Measurements from ENCODE around the gene SPON1.

Gene SPON1

GRCh38 chr11:13944911-13945425 lies 17.6 kb upstream of the SPON1 start:
- peaks cover 19% of the 10 kb centered on the region for H3K4me1 ChIP-seq (ENCODE audit: control insufficient read depth, insufficient read depth, low read length)
- H3K9ac ChIP-seq (ENCODE audit: low read length): no peak overlapping the region
- no peaks in the 10 kb centered on the region for H3K9me3 ChIP-seq (ENCODE audit: control insufficient read depth, low read length)
- no peak for DNase-seq (ENCODE audit: low read depth)
- no peak overlapping the region for H3K4me3 ChIP-seq (ENCODE audit: low read length)
- H3K27me3 ChIP-seq (replicated peaks; ENCODE audit: control insufficient read depth, insufficient read depth, low read length): no peaks in the 10 kb centered on the region
- no peaks in the 10 kb centered on the region for H3K36me3 ChIP-seq (ENCODE audit: control insufficient read depth, insufficient read depth, low read length, severe bottlenecking)

GRCh38 chr11:13947379-13947778 lies 15.1 kb upstream of the SPON1 start:
- Histone ChIP-seq H3K4me1 (ENCODE audit: control insufficient read depth, insufficient read depth, low read length) (peaks cover 12% of the 10 kb centered on the region), H3K36me3 (ENCODE audit: control insufficient read depth, insufficient read depth, low read length, severe bottlenecking) (no peaks in the 10 kb centered on the region), H3K9me3 (ENCODE audit: control insufficient read depth, low read length) (no peaks in the 10 kb centered on the region), H3K27me3 (replicated peaks; ENCODE audit: control insufficient read depth, insufficient read depth, low read length) (no peaks in the 10 kb centered on the region), H3K4me3 (ENCODE audit: low read length) (no peak overlapping the region), H3K9ac (ENCODE audit: low read length) (no peak overlapping the region)
- DNase-seq (ENCODE audit: low read depth): no peak

GRCh38 chr11:13949876-13950275 lies 12.6 kb upstream of the SPON1 start:
- Histone ChIP-seq H3K9me3 (ENCODE audit: control insufficient read depth, low read length) (no peaks in the 10 kb centered on the region), H3K9ac (ENCODE audit: low read length) (no peak overlapping the region), H3K27me3 (replicated peaks; ENCODE audit: control insufficient read depth, insufficient read depth, low read length) (no peaks in the 10 kb centered on the region), H3K4me1 (ENCODE audit: control insufficient read depth, insufficient read depth, low read length) (no peaks in the 10 kb centered on the region), H3K36me3 (ENCODE audit: control insufficient read depth, insufficient read depth, low read length, severe bottlenecking) (no peaks in the 10 kb centered on the region), H3K4me3 (ENCODE audit: low read length) (no peak overlapping the region)
- no peak for DNase-seq (ENCODE audit: low read depth)

GRCh38 chr11:13952221-13952620 lies 10.3 kb upstream of the SPON1 start:
- no peak overlapping the region for H3K4me3 ChIP-seq (ENCODE audit: low read length)
- DNase-seq (ENCODE audit: low read depth): no peak
- no peaks in the 10 kb centered on the region for H3K4me1 ChIP-seq (ENCODE audit: control insufficient read depth, insufficient read depth, low read length)
- no peaks in the 10 kb centered on the region for H3K36me3 ChIP-seq (ENCODE audit: control insufficient read depth, insufficient read depth, low read length, severe bottlenecking)
- no peaks in the 10 kb centered on the region for H3K27me3 ChIP-seq (replicated peaks; ENCODE audit: control insufficient read depth, insufficient read depth, low read length)
- H3K9me3 ChIP-seq (ENCODE audit: control insufficient read depth, low read length): no peaks in the 10 kb centered on the region
- H3K9ac ChIP-seq (ENCODE audit: low read length): no peak overlapping the region

GRCh38 chr11:13952668-13953067 lies 9.9 kb upstream of the SPON1 start:
- Histone ChIP-seq H3K36me3 (ENCODE audit: control insufficient read depth, insufficient read depth, low read length, severe bottlenecking) (no peaks in the 10 kb centered on the region), H3K9ac (ENCODE audit: low read length) (no peak overlapping the region), H3K4me1 (ENCODE audit: control insufficient read depth, insufficient read depth, low read length) (no peaks in the 10 kb centered on the region), H3K9me3 (ENCODE audit: control insufficient read depth, low read length) (no peaks in the 10 kb centered on the region), H3K4me3 (ENCODE audit: low read length) (no peak overlapping the region), H3K27me3 (replicated peaks; ENCODE audit: control insufficient read depth, insufficient read depth, low read length) (no peaks in the 10 kb centered on the region)
- DNase-seq (ENCODE audit: low read depth): no peak

- no peak for DNase-seq (ENCODE audit: low read depth)
- no peaks in the 10 kb centered on the region for H3K27me3 ChIP-seq (replicated peaks; ENCODE audit: control insufficient read depth, insufficient read depth, low read length)
Observed at GRCh38 chr11:13954591-13954990, 7.9 kb upstream of the SPON1 start.

GRCh38 chr11:13955971-13956421 lies 6.5 kb upstream of the SPON1 start:
- Histone ChIP-seq H3K4me3 (ENCODE audit: low read length) (no peak overlapping the region), H3K27me3 (replicated peaks; ENCODE audit: control insufficient read depth, insufficient read depth, low read length) (no peaks in the 10 kb centered on the region), H3K4me1 (ENCODE audit: control insufficient read depth, insufficient read depth, low read length) (no peaks in the 10 kb centered on the region), H3K36me3 (ENCODE audit: control insufficient read depth, insufficient read depth, low read length, severe bottlenecking) (no peaks in the 10 kb centered on the region), H3K9me3 (ENCODE audit: control insufficient read depth, low read length) (no peaks in the 10 kb centered on the region), H3K9ac (ENCODE audit: low read length) (no peak overlapping the region)
- peak; percentile 89 for DNase-seq (ENCODE audit: low read depth)

More at GRCh38 chr11:13954591-13954990, 7.9 kb upstream of the SPON1 start:
- H3K36me3 ChIP-seq (ENCODE audit: control insufficient read depth, insufficient read depth, low read length, severe bottlenecking): no peaks in the 10 kb centered on the region
- H3K9ac ChIP-seq (ENCODE audit: low read length): no peak overlapping the region
- H3K9me3 ChIP-seq (ENCODE audit: control insufficient read depth, low read length): no peaks in the 10 kb centered on the region
- no peaks in the 10 kb centered on the region for H3K4me1 ChIP-seq (ENCODE audit: control insufficient read depth, insufficient read depth, low read length)
- no peak overlapping the region for H3K4me3 ChIP-seq (ENCODE audit: low read length)

- DNase-seq (ENCODE audit: low read depth): no peak
- H3K4me1 ChIP-seq (ENCODE audit: control insufficient read depth, insufficient read depth, low read length): peaks cover under 1% of the 10 kb centered on the region
- no peaks in the 10 kb centered on the region for H3K9me3 ChIP-seq (ENCODE audit: control insufficient read depth, low read length)
- no peaks in the 10 kb centered on the region for H3K27me3 ChIP-seq (replicated peaks; ENCODE audit: control insufficient read depth, insufficient read depth, low read length)
- H3K4me3 ChIP-seq (ENCODE audit: low read length): no peak overlapping the region
- H3K9ac ChIP-seq (ENCODE audit: low read length): no peak overlapping the region
- no peaks in the 10 kb centered on the region for H3K36me3 ChIP-seq (ENCODE audit: control insufficient read depth, insufficient read depth, low read length, severe bottlenecking)
Observed at GRCh38 chr11:13956988-13957387, 5.5 kb upstream of the SPON1 start.

- no peak overlapping the region for H3K4me3 ChIP-seq (ENCODE audit: low read length)
- no peaks in the 10 kb centered on the region for H3K9me3 ChIP-seq (ENCODE audit: control insufficient read depth, low read length)
- no peaks in the 10 kb centered on the region for H3K27me3 ChIP-seq (replicated peaks; ENCODE audit: control insufficient read depth, insufficient read depth, low read length)
- H3K9ac ChIP-seq (ENCODE audit: low read length): no peak overlapping the region
- H3K4me1 ChIP-seq (ENCODE audit: control insufficient read depth, insufficient read depth, low read length): peaks cover 6% of the 10 kb centered on the region
- H3K36me3 ChIP-seq (ENCODE audit: control insufficient read depth, insufficient read depth, low read length, severe bottlenecking): no peaks in the 10 kb centered on the region
- no peak for DNase-seq (ENCODE audit: low read depth)
Observed at GRCh38 chr11:13958641-13959400, 3.7 kb upstream of the SPON1 start.

GRCh38 chr11:13962198-13962561 lies 343 bp upstream of the SPON1 start:
- H3K27me3 ChIP-seq (replicated peaks; ENCODE audit: control insufficient read depth, insufficient read depth, low read length): no peaks in the 10 kb centered on the region
- peak overlapping the region; percentile 84 for H3K4me3 ChIP-seq (ENCODE audit: low read length)
- H3K9me3 ChIP-seq (ENCODE audit: control insufficient read depth, low read length): no peaks in the 10 kb centered on the region

GRCh38 chr11:13963169-13963948 lies 836 bp downstream of the SPON1 start:
- DNase-seq (ENCODE audit: low read depth): peak; percentile 70
- Histone ChIP-seq H3K9ac (ENCODE audit: low read length) (peak overlapping the region; percentile 87), H3K4me1 (ENCODE audit: control insufficient read depth, insufficient read depth, low read length) (peaks cover 43% of the 10 kb centered on the region), H3K4me3 (ENCODE audit: low read length) (peak overlapping the region; percentile 84), H3K36me3 (ENCODE audit: control insufficient read depth, insufficient read depth, low read length, severe bottlenecking) (no peaks in the 10 kb centered on the region), H3K27me3 (replicated peaks; ENCODE audit: control insufficient read depth, insufficient read depth, low read length) (no peaks in the 10 kb centered on the region), H3K9me3 (ENCODE audit: control insufficient read depth, low read length) (no peaks in the 10 kb centered on the region)

More at GRCh38 chr11:13962198-13962561, 343 bp upstream of the SPON1 start:
- DNase-seq (ENCODE audit: low read depth): no peak
- H3K9ac ChIP-seq (ENCODE audit: low read length): peak overlapping the region; percentile 87
- H3K36me3 ChIP-seq (ENCODE audit: control insufficient read depth, insufficient read depth, low read length, severe bottlenecking): no peaks in the 10 kb centered on the region
- H3K4me1 ChIP-seq (ENCODE audit: control insufficient read depth, insufficient read depth, low read length): peaks cover 33% of the 10 kb centered on the region
